Hepatocyte (in vitro differentiated cells): ENCODE data around the gene RAF1.

Experiments
- CTCF ChIP-seq: fragments of 200-600 bp; sonication (generic); IDR thresholded peaks from 2 replicates; pipeline ENCODE4 v1.5.1; 2016; ENCODE audit warnings: antibody characterized with exemption, mild to moderate bottlenecking; ENCODE audit not compliant: poor library complexity
- EZH2 ChIP-seq: fragments of 200-600 bp; sonication (generic); IDR thresholded peaks from 2 replicates; pipeline ENCODE4 v1.6.1; 2016; ENCODE audit warnings: antibody characterized with exemption, mild to moderate bottlenecking, borderline replicate concordance
- EZH2phosphoT487 ChIP-seq: fragments of 200-600 bp; sonication (generic); IDR thresholded peaks from one replicate; pipeline ENCODE4 v1.6.1; 2018; ENCODE audit warnings: antibody characterized with exemption, mild to moderate bottlenecking, low read depth, moderate library complexity; ENCODE audit not compliant: unreplicated experiment, severe bottlenecking

GRCh38 chr3:12569836-12570235, 94.1 kb downstream of the RAF1 start:
- TF ChIP-seq CTCF (no peak), EZH2 (no peak), EZH2phosphoT487 (no peak)
